MCF 10A (cell line): ENCODE data around the gene MRLN. TPM values are rescaled to one million over a fixed set of nuclear protein-coding genes. Genes with fewer than 3 reads are reported as not detected.

Experiments
- BruUV-seq: library from RNA; stranded (reverse); fragments of 400-500 nt; replicated peaks from 2 replicates; lab custom pipeline; 2021; lab: Mats Ljungman, UMichigan
- CTCF ChIA-PET: fragments of 300-600 bp; sonication (Branson Sonifier 250); formaldehyde crosslinking; extraction: SDS; loops from one replicate; lab custom pipeline; 2021; ENCODE audit warnings: antibody characterized with exemption, inconsistent platforms; lab: Yijun Ruan, JAX
- POLR2A ChIA-PET: fragments of 300-600, 350-650 bp; sonication (Branson Sonifier 250); formaldehyde crosslinking; extraction: SDS; loops from one replicate; lab custom pipeline; 2020; ENCODE audit warnings: antibody characterized with exemption, inconsistent platforms; lab: Yijun Ruan, JAX
- DNase-seq: peaks from one replicate; pipeline ENCODE4 v3.0.0-alpha.2; 2018; ENCODE audit not compliant: unreplicated experiment
- H3K27ac Mint-ChIP-seq: one replicate; pipeline ENCODE4 v1.8.0; 2022; ENCODE audit warnings: mild to moderate bottlenecking, low read depth, mixed read lengths; ENCODE audit not compliant: unreplicated experiment
- H3K27me3 Mint-ChIP-seq: one replicate; pipeline ENCODE4 v1.8.0; 2022; ENCODE audit warnings: mixed read lengths; ENCODE audit not compliant: insufficient read depth, unreplicated experiment
- H3K36me3 Mint-ChIP-seq: one replicate; pipeline ENCODE4 v1.8.0; 2022; ENCODE audit warnings: mild to moderate bottlenecking, moderate library complexity, mixed read lengths; ENCODE audit not compliant: insufficient read depth, unreplicated experiment
- H3K4me1 Mint-ChIP-seq: one replicate; pipeline ENCODE4 v1.8.0; 2022; ENCODE audit warnings: mixed read lengths; ENCODE audit not compliant: insufficient read depth, unreplicated experiment
- H3K4me3 Mint-ChIP-seq: one replicate; pipeline ENCODE4 v1.8.0; 2022; ENCODE audit warnings: mild to moderate bottlenecking, moderate library complexity, mixed read lengths; ENCODE audit not compliant: unreplicated experiment
- H3K9me3 Mint-ChIP-seq: one replicate; pipeline ENCODE4 v1.8.0; 2022; ENCODE audit warnings: mixed read lengths; ENCODE audit not compliant: unreplicated experiment
- CTCF ChIP-seq: fragments of 200-600 bp; IDR thresholded peaks from one replicate; pipeline ENCODE4 v1.8.0; 2022; ENCODE audit warnings: antibody characterized with exemption, mild to moderate bottlenecking; ENCODE audit not compliant: unreplicated experiment
- intact Hi-C: fragments of 100-400 bp; cut with micrococcal nuclease; formaldehyde crosslinking; loops from 2 replicates; pipeline ENCODE4 v1.14.1; 2022
- total RNA-seq: library from RNA; stranded (reverse); gene quantifications from 2 replicates; pipeline ENCODE4 v1.2.3, GENCODE V29; 2022

The MRLN gene
- total RNA-seq, 1 experiment from 2014 or later: not detected

- DNase-seq: no peak
- no peak for TF ChIP-seq CTCF
- Mint-ChIP-seq H3K9me3 (no peaks in the 10 kb centered on the region), H3K4me1 (no peaks in the 10 kb centered on the region), H3K36me3 (no peaks in the 10 kb centered on the region), H3K4me3 (no peak overlapping the region), H3K27ac (no peak overlapping the region), H3K27me3 (no peaks in the 10 kb centered on the region)
- no TSS peak for BruUV-seq
- intact Hi-C loops: no loop called here
- CTCF ChIA-PET: interaction anchor here (0.6 to 1.3 kb wide), 3 partner anchors 145 to 743 kb away, joined by 3 to 4 read pairs (median 3); no protein-coding TSS in a partner anchor
- POLR2A ChIA-PET: interaction anchor here (1.2 kb wide), 1 partner anchor 9 kb away, joined by 4 read pairs; no protein-coding TSS in a partner anchor
Observed at GRCh38 chr10:59781511-59781910, 28.3 kb upstream of the MRLN start.

- no peaks in the 10 kb centered on the region for H3K4me1 Mint-ChIP-seq
- BruUV-seq: no TSS peak
- POLR2A ChIA-PET: no interaction called here
- H3K9me3 Mint-ChIP-seq: no peaks in the 10 kb centered on the region
- no peaks in the 10 kb centered on the region for H3K27me3 Mint-ChIP-seq
- H3K36me3 Mint-ChIP-seq: no peaks in the 10 kb centered on the region
- no peak overlapping the region for H3K27ac Mint-ChIP-seq
- H3K4me3 Mint-ChIP-seq: no peak overlapping the region
- TF ChIP-seq CTCF: no peak
- CTCF ChIA-PET: interaction anchor here (0.5 to 1.4 kb wide), 5 partner anchors 47 to 540 kb away, joined by 3 to 6 read pairs (median 3); no protein-coding TSS in a partner anchor
- no peak for DNase-seq
- intact Hi-C loops: no loop called here
Observed at GRCh38 chr10:59779756-59780533, 26.7 kb upstream of the MRLN start.

- BruUV-seq: no TSS peak
- no peak overlapping the region for H3K27ac Mint-ChIP-seq
- TF ChIP-seq CTCF: no peak
- CTCF ChIA-PET: interaction anchor here (0.7 to 1.1 kb wide), 2 partner anchors 11 to 134 kb away, joined by 3 read pairs; no protein-coding TSS in a partner anchor
- no peaks in the 10 kb centered on the region for H3K4me1 Mint-ChIP-seq
- DNase-seq: no peak
- intact Hi-C loops: no loop called here
- H3K4me3 Mint-ChIP-seq: no peak overlapping the region
- POLR2A ChIA-PET: no interaction called here
- H3K27me3 Mint-ChIP-seq: no peaks in the 10 kb centered on the region
- no peaks in the 10 kb centered on the region for H3K36me3 Mint-ChIP-seq
- H3K9me3 Mint-ChIP-seq: no peaks in the 10 kb centered on the region
Observed at GRCh38 chr10:59774451-59774850, 21.2 kb upstream of the MRLN start.

- Mint-ChIP-seq H3K4me1 (no peaks in the 10 kb centered on the region), H3K9me3 (no peaks in the 10 kb centered on the region), H3K4me3 (no peak overlapping the region), H3K27ac (no peak overlapping the region), H3K27me3 (no peaks in the 10 kb centered on the region), H3K36me3 (no peaks in the 10 kb centered on the region)
- no peak for DNase-seq
- no peak for TF ChIP-seq CTCF
- intact Hi-C loops: no loop called here
- CTCF ChIA-PET: interaction anchor here (0.6 kb wide), 2 partner anchors 151 to 168 kb away, joined by 3 to 4 read pairs; no protein-coding TSS in a partner anchor
- no TSS peak for BruUV-seq
- POLR2A ChIA-PET: interaction anchor here (0.7 to 1.1 kb wide), 2 partner anchors 9 to 103 kb away, joined by 4 to 6 read pairs; no protein-coding TSS in a partner anchor
Observed at GRCh38 chr10:59773088-59773487, 19.8 kb upstream of the MRLN start.
